ENCODE data around the gene PCDH7. TPM values are rescaled to one million over a fixed set of nuclear protein-coding genes. Genes with fewer than 3 reads are reported as not detected.

PCDH7 gene
- total RNA-seq, 2 experiments from 2014 or later, result not detected

DNA sequence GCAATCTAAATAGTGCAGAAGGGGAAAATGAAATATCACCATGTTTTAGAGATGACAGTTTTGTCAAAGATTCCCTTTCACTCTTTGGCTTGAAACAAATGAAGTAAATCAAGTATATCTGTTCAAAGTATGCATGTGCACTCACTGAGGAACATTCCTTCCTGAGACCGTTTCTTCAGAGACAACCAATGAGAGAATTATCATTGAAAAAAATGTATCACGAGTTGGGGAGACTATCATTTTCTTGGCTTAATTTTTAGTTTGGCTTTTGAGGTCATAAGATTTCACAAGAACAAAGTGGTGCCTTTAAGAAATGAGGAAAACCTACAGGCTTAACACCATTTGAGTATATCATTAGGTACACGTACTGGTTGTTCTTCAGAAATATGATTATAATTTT lies 56.3 kb downstream of the PCDH7 start:
- ChIA-PET POLR2A (no interaction called here), CTCF (no interaction called here)

DNA sequence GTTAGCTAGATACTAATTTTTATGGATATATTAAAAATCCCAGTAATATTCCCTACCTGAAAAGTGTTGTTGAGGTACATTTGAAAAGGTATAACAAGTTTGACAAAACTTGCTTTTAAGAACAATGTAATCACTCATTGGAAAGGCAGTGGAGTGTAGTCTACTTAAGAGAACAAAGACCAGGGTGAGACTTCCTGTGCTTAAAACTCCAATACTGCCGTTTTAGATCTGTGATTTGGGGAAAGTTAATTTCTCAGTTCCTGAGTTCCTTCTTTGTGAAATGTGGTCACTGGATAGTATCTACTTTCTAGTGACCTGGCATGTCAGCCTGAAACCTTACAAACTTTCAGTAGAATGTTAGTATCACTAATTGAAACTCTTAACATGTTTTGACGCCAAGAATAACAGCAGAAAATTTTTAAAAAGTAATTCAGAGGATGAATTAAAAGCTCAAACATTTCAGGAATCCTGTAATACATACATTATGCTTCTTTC lies 56.8 kb downstream of the PCDH7 start:
- ChIA-PET POLR2A (no interaction called here), CTCF (no interaction called here)

Data from activated CD8-positive, alpha-beta memory T cell treated with anti-CD3 and anti-CD28 coated beads for 36 hours (primary cell).